ENCODE measurements around the gene CPSF4L.

DNA sequence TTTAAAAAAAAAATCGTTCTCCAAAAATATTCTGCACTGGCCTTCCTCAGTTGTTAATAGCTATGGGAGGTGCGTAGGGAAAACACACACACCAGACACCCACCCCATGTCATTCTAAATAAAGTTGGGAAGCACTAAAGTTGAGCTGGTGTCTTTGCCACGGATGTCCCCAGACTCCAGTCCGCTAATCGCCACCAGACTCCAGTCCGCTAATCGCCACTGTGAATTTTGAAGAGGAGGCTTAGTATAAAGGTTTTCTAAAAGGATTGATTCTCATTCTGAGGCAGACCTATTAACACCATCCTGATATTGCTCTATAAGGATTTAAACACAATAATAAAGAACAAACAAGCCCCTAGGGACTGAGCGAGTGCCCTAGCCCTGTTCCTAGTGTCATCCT is 22.7 kb upstream of the CPSF4L start:
- no peak for TF ChIP-seq POLR2A (IDR thresholded peaks at IDR 0.05; ENCODE audit: low read length)
- TF ChIP-seq GATA1 (IDR thresholded peaks at IDR 0.05; ENCODE audit: low read depth, low read length) = no peak
